Measurements from ENCODE around the gene GUCY2F.

Gene GUCY2F

DNA sequence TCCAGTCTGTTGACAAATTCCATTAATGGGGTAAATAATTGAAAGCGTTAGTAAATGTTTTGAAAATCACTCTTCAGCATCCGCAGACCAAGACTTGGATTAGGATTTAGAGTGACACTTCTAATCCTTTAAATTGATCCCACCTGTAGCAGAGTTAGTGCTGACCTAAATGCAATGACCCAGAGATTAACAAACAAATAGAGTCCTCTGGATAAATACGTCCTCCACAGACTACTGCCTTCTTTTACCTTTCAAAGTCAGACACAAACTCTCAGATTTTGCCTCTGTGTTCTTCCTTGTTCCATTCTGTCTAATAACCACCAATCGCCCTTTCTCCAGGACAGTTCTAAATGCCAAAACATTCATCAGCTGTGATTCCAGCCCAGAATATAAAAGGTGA, at the start of gene GUCY2F:
TSS of gene GUCY2F (minus strand) at position 101 of the 400 bp plus-strand sequence. CDS start 6,150 bp downstream, outside the sequence.
- DNase-seq (ENCODE audit: low read depth): no peak

DNA sequence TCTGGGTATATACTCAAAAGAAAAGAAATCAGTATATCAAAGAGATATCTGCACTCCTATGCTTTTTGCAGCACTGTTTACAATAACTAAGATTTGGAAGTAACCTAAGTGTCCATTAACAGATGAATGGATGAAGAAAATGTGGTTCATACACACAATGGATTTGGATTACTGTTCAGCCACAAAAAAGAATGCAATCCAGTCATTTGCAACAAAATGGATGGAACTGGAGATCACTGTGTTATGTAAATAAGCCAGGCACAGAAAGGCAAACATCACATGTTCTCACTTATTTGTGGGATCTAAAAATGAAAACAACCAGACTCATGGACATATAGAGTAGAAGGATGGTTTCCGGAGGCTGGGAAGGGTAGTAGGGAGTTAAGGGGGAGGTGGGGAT, 37.1 kb upstream of the GUCY2F start:
- no peak for DNase-seq (ENCODE audit: low read depth)

DNA sequence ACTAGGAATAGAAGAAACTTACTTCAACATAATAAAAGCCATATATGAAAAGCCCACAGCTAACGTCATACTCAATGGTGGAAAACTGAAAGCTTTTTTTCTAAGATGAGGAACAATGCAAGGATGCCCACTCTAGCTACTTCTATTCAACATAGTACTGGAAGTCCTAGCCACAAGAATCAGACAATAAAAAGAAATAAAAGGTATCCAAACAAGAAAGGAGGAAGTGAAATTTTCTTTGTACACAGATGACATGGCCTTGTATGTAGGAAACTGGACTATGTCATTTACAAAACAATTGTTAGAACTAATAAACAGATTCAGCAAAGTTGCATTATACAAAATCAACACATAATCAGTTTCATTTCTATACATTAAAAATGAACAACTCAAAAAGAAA, 29.2 kb upstream of the GUCY2F start:
- no peak for DNase-seq (ENCODE audit: low read depth)

DNA sequence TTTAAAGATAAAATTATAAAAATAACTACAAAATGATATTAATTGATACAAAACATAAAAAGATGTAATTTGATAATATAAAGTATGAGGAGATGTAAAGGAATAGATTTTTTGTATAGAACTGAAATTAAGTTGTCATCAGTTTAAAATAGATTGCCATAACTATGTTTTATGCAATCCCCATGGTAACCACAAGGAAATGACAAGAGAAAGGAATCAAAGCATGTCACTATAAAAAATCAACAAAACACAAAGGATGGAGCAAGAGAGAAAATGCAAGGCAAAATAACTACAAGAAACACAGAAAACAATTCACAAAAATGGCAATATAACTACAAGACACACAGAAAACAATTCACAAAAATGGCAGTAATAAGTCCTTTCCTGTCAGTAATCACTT, 27.0 kb upstream of the GUCY2F start:
- DNase-seq (ENCODE audit: low read depth): no peak

DNA sequence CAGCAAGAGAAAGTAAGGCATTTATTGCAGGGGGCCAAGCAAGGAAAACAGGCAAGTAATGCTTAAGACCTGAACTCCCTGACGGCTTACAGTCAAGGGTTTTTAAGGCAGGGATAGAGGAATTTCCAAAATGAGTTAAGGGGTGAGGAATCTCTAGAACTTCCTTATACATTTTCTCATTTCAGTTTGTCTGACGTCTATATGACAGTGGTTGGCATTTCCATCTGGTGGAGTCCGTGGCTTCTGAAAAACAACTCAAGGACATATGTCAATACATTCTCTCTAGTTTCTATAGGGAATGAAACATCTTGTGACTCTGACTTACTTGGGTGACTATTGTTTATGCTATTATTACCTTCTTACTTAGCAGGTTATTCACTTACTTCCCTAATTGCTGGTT, 19.3 kb upstream of the GUCY2F start:
- DNase-seq (ENCODE audit: low read depth): no peak

DNA sequence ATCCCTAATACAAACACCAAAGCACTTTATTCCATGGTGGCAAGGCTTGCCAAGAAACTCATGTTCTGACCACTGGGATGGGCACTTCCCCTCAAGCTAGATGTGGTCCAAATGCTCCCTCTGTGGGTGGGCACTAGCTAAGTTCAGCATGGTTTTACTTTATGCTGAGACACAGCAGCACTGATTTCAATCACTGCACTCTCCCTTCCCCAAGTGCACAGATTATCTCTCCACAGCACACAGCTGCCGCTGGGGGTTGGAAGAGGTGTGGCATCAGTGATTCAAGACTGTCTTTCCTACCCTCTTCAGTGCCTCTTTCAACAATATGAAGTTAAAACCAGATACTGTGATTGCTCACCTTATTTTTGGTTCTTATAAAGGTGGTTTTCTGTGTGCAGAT, 16.5 kb upstream of the GUCY2F start:
- no peak for DNase-seq (ENCODE audit: low read depth)

DNA sequence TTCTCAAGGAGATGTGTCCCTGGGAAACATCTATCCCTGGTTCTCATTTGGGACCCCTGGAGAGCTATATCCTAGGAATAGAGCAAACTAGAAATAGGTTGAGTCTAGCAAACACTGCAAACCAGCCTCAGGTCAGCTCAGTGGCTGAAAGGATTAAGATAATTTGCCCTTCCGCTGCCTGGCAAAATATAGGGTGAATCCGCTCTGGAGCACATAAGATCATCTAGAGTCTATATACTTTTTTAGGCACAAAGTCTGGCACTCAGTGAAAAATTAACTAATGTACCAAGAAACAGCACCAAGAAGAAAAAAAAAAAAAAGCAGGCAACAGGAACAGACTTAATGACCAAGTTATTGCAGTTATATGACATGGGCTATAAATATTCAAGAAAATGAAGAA, 7.3 kb upstream of the GUCY2F start:
- no peak for DNase-seq (ENCODE audit: low read depth)

DNA sequence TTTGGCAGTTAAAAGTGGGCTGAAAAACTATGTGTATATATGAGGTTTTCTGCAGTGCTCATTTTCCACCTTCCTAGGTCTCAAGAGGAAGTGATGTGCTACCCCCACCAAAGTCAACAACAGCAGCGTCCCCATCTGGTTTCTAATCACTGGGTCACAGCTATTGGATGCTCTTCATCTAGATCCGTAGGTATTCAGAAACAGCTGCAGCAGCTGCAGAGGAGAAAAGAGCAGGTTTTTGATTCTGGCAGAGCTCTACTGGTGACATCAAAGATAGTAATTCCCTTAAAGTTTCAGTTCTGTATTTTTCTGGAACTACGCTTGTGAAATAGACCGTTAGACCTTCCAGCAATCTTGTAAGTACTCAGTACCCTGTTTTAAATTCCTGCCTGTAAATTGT, 5.8 kb upstream of the GUCY2F start:
- no peak for DNase-seq (ENCODE audit: low read depth)

DNA sequence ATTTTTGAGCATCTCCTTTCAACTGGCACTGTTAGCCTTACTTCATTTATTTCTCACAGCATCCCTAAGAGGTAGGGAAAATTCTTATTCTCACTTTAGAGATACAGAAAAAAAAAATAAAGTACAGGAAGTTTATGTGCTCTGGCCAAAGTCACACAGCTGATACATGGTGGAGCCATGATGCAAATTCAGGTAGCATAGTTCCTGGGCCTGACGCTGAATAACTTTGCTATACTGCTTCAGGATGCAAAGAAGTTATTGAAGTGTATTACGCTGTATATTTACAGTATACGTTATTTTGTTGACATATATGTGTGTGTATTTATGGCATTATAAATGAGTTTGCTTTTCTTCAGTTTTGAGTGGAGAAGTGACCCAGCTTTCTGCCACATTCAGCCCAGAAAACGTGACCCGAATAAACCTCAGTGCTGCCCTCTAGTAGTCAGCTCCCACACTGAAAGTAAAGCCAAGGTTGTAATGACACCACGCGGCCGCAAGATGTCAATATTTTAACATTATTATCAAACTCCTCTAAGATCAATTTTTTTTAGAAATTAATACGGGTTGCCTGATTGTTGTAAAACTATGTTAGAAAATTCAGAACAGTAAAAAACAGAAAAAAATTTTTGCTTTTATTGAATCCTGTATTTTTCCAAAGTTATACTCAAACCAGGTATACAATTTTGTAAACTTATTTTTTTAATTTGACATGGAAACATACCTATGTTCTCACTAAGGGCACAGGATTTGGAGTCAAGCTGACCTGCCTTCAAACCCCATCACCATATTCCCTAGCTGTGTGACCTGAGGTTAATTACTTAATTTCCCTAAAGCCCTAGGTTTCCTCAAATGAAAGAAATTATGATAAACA, 3.8 kb upstream of the GUCY2F start:
- DNase-seq (ENCODE audit: low read depth): peak; percentile 15

DNA sequence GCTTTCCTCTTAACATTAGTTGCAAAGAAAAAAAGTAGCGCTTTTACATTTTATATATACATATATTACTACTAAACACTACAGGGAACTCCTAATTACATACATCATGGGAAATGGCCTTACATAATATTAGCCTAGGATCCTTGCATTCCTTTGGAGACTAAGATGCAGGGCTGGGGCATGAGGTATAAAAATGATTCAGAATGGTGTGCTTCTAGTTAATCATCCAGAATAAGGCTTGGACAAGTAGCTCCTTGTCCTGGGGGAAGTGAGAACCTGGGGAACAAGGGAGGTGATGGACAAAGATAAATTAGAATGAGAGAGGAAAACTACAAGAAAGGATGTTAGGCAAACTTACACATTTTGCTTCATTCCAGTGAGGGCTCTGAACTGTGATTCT, 3.0 kb upstream of the GUCY2F start:
- no peak for DNase-seq (ENCODE audit: low read depth)

DNA sequence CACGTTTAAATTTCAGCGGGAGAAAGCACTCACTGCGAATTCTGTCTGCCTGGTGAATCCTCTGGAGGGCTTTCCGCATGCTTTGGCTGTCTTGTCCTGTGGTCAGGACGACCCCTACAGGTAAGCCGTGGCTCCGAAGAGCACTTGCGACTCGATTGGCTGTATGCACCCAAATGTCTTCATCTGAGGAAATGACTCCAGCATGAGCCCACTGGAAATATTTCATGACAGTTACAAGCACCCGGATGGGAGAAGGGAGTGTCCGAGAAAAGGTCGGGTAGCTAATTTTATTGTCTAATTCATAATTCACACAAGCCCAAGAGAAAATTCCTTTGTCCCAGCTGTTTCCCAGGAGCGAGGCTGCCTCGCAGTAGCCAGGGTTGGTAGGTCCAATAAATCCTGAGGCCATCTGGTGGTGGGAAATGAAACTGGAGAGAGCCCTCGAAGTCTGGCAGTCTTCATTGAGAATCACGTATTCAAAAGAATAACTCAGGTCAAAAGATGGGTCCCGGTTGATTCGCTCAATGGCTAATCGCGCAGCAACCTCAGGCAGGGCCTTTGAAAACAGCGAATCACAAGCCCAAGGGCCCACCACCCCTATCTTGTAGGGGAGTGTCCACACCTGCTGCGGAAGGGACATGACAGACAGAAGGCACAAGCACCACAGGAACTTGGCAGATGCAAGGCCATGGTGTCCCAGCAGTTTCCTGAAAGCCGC, 6.6 kb downstream of the GUCY2F start:
- DNase-seq (ENCODE audit: low read depth): peak; percentile 19

DNA sequence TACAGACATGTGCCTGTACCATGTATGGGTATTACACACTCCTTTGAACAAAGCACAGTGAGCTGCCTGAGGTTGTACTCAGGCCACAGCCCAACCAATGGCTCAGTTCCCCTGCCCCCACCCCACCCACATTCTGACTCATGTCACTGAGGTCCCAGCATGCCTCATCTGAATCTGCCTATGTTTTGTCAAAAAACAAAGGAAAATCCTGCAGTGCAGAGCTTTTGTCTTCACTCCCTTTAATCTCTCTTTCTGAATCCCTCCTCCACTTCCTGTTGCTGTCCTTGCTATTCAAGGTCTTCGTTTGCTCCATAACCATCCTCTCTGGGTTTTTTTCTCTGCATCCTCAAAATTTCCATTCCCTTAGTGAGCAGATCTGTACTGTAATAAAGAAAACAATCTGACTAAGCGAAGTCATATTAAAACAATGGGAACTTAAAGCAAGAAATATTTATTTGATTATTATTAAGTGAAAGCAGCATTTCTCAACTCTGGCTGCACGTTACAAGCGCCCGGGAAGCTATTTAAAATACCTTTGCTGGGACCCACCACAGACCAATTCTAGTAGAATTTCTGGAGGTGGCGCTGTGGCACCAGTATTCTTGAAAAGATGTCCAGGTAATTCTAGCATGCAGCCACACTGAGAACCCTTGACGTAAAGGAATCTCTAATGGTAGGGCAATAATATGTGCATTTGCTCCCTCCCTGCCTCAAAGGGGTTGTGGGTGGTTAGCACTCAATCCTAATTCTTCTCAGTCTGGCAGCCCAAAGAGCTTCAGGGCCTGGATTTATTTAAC, 8.7 kb downstream of the GUCY2F start:
- DNase-seq (ENCODE audit: low read depth): no peak

DNA sequence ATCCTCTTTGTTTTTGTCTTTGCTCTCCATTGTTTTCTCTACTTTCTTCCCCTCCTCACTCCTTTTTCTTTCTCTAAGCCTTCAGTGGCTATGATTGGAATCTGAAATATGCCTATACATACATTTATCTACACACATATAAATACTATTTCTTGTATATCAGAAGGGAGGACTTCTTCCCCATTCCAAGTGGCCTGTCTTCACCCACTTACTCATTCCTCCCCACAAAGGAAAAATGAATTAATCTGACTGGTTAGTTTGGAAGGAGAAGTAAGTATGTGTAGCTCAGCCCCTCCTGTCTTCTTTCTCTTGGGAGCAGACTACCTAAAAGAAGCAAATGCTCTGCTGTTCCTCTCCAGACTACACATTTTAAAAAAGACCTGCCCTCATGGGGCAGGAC, 17.7 kb downstream of the GUCY2F start:
- DNase-seq (ENCODE audit: low read depth): no peak

DNA sequence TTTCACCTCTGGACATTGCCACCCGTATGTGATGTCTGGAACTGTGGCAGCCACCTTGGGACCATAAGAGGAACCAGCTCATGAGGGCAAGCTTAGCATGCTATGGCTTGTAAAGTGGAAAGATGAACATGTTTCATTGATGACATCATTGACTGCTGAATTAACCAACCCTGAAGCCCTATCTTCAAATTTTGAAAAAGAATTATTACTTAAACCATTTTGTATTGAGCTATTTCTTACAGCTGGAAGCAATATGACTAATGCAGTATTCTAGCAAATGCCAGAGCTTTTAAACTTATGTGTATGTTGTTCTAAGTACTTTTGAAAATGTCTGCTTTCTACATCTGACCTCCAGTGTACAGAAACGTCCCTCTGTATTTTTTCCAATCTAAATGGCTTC, 18.1 kb downstream of the GUCY2F start:
- no peak for DNase-seq (ENCODE audit: low read depth)

DNA sequence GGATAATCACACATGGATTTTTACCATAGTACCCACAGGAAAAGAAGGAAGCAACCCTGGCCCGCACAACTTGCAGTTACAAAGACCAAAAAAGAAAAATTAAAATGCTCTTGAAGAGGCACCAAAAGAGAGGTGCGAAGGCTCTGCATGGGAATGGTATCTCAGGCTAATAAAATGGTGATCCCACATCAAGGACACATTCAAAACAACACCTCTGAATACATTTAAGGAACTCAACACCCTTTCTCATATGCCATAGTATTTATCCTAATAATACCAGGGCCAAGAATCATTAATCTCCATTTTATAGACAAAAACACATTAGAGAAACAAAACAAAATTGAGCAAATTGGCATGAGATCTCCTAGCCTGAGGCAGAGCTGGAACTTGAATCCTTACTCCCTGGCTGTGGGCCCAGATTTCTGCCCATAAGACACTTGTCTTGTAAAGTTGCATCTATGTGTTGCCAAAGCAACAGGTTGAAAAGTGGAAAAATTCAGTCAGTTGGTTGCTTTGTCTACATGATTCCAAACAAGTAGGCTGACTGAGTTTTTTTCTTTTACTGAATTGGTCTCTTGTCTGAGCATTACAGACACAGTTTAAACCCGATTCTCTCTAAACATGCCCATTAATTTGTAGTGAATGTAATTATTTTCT, 33.5 kb downstream of the GUCY2F start:
- DNase-seq (ENCODE audit: low read depth): no peak

DNA sequence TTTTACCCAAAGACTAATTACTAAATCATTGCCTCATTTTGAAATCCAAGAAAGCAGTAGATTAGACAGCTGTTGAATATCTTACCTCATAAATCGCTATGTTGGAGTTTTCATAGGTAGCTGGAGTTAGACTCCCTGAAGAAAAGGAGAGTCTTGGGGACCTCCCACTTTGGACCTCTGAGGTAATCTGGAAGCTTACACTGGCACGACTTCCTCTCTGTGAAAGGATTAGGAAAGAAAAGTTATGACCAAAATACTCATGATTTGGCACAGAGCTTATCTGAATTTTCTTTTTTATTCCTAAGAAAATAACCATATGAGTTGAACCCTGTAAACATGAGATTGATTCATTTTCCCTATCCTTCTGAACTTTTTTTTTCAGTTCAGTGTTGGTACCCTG, 40.6 kb downstream of the GUCY2F start:
- DNase-seq (ENCODE audit: low read depth): no peak

DNA sequence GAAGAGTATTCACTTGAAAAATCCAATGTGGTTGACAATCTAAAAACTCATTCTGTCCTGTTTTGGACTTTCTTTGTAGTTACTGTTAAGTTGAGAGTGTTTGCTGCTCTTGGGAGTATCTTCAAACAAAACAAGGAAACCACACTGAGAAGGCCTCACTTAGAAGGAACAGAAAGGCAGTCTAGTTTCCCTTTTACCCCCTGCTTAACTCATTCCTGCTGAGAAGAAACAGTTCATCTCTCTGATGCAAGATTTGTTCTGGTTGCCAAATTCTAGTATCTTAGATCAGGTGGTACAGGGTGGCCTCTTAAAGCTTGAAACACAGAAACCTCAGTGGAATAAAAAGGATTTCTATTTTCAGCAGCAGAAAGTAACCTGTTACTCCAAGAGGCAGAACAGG, 41.4 kb downstream of the GUCY2F start:
- DNase-seq (ENCODE audit: low read depth): no peak

DNA sequence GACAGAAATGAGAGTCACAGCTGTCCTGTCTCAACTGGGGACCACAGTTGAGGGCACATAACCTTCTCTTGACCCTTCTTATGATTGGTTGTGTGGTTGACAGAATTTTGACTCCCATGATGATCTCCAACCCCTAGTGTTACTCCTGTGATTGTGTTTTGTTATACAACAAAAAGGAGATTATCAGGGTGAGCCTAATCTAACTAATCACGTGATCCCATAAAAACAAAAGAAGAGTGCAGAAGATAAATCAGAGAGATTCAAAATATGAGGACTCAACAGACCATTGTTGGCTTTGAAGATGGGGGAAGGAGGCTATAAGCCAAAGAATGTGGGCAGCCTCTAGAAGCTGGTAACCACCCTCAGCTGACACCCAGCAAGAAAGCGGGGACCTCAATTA, 72.7 kb downstream of the GUCY2F start:
- DNase-seq (ENCODE audit: low read depth): no peak

DNA sequence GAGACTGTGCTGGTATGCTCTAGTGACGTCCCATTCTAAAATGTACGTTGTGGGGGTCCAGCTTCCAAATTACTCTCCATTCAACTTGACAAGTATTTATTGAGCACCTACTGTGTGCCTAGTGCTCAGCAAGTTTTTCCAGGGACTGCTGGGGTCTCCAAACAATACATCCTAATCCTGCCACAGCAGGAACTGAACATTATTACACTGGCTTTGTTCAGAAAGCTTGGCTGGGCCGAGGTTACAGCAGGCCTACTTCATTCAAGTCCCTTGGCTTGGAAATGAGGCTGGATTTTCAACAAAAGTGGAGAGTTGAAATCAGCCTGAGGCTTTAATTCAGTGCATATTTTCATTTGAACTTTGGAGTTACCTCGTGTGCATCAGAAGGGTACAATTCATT, 78.0 kb downstream of the GUCY2F start:
- no peak for DNase-seq (ENCODE audit: low read depth)

DNA sequence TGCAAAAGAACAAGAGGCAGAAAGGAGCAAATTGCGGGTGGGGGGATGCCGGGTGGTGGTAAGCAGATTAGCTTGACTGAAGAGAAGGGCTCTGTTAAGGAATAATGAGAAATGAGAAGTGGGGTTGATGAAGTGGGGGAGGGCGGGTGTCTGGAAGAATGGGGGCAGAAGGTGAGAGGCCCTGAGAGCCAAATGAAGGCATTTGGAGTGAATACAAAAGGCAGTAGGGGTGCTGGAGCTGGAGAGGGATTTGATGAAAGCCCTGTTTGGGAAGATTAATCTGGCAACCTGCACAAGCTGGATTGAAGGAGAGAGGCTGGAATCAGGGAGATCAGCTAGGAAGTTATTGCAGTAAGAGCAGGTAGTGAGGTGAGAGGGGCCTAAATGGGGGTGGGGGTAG, 82.1 kb downstream of the GUCY2F start:
- no peak for DNase-seq (ENCODE audit: low read depth)

DNA sequence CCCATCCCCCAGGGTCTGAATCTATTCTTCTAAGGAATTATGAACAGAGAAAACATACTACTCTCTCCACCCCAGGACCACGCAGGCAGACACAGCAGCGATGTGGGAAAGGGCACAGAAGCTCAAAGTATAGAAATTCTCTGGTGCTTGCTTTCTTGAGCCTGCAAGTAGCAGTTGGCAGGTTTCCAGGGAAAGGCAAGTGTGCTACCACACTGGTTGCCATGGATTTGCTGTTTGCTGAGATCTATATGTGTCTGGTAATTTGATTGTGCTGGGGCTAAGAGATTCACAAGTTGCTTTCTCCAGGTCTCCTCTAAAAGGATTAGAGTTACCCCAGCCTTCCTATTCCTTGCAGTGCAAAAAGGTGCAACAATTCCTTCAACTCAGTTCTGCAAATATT, 83.1 kb downstream of the GUCY2F start:
- DNase-seq (ENCODE audit: low read depth): no peak

DNA sequence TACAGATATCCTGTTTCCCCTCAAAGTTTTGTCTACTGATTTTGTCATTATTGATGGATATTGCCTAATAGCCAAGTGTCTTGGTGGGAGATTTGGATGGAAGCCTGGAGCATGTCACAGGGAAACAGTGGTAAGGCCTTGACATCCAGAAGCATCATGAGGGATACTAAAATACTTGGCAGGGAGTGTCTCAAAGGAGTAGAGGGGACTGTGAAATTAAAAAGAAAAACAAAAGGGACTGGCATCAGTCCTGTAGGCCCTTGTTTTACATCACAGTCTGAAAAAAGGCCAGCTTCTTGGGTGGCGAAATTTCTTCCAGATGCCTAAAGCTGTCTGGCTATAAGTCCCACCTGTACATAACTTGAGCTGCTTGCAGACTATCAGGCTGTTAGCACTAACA, 83.8 kb downstream of the GUCY2F start:
- DNase-seq (ENCODE audit: low read depth): no peak
